T-helper 1 cell treated with Interleukin-12 subunit alpha and Interleukin-12 subunit beta and Interleukin-4 antibody, amounts not matched to agents 30 ng/mL and 1 ng/mL, for 36 hours (primary cell): Measurements from ENCODE around the gene USP54. TPM values are rescaled to one million over a fixed set of nuclear protein-coding genes. Genes with fewer than 3 reads are reported as not detected.
"Not testable (repeated sequence)": the region's sequence is repeated elsewhere in the genome, so short reads cannot be mapped to it uniquely, and the experiment has no call there.

Experiments used
- intact Hi-C: fragments of 100-400 bp; cut with micrococcal nuclease; formaldehyde crosslinking; loops from one replicate; pipeline ENCODE4 v1.15.1; 2024
- total RNA-seq: library from RNA; stranded (reverse); gene quantifications from 2 replicates; pipeline ENCODE4 v1.2.3, GENCODE V29; 2022

USP54 gene
- total RNA-seq, 1 donor from 2014 or later: 4.1 TPM

GRCh38 chr10:73591935-73592699 is 975 bp upstream of the USP54 start:
- intact Hi-C loops: loop anchor here (1.0 kb wide), 3 partner anchors 33 to 63 kb away; no protein-coding TSS in a partner anchor

GRCh38 chr10:73589563-73590126 is 1.5 kb downstream of the USP54 start:
- intact Hi-C loops: no loop called here

- intact Hi-C loops: no loop called here
Observed at GRCh38 chr10:73588656-73589055, 2.5 kb downstream of the USP54 start.

GRCh38 chr10:73586583-73586984 is 4.6 kb downstream of the USP54 start:
- intact Hi-C loops: no loop called here

- intact Hi-C loops: no loop called here
Observed at GRCh38 chr10:73585327-73585726, 5.8 kb downstream of the USP54 start.

GRCh38 chr10:73584737-73585136 is 6.4 kb downstream of the USP54 start:
- intact Hi-C loops: no loop called here

- intact Hi-C loops: no loop called here
Observed at GRCh38 chr10:73581918-73582317, 9.2 kb downstream of the USP54 start.

- intact Hi-C loops: not testable (repeated sequence)
Observed at GRCh38 chr10:73578927-73579326, 12.2 kb downstream of the USP54 start.

- intact Hi-C loops: loop anchor here (2.0 kb wide), 1 partner anchor 49 kb away; no protein-coding TSS in a partner anchor
Observed at GRCh38 chr10:73577788-73578187, 13.4 kb downstream of the USP54 start.

GRCh38 chr10:73576890-73577591 is 14.1 kb downstream of the USP54 start:
- intact Hi-C loops: loop anchor here (2.0 kb wide), 1 partner anchor 48 kb away; no protein-coding TSS in a partner anchor

- intact Hi-C loops: loop anchor here (2.0 kb wide), 1 partner anchor 48 kb away; no protein-coding TSS in a partner anchor
Observed at GRCh38 chr10:73576178-73576889, 14.8 kb downstream of the USP54 start.

GRCh38 chr10:73567025-73567424 is 24.1 kb downstream of the USP54 start:
- intact Hi-C loops: not testable (repeated sequence)

GRCh38 chr10:73561192-73561591 is 29.9 kb downstream of the USP54 start:
- intact Hi-C loops: no loop called here

- intact Hi-C loops: no loop called here
Observed at GRCh38 chr10:73559590-73559989, 31.6 kb downstream of the USP54 start.

GRCh38 chr10:73556855-73557254 is 34.3 kb downstream of the USP54 start:
- intact Hi-C loops: no loop called here

GRCh38 chr10:73554721-73555120 is 36.4 kb downstream of the USP54 start:
- intact Hi-C loops: no loop called here

- intact Hi-C loops: no loop called here
Observed at GRCh38 chr10:73553761-73554160, 37.4 kb downstream of the USP54 start.

GRCh38 chr10:73552819-73553715 is 38.1 kb downstream of the USP54 start:
- intact Hi-C loops: no loop called here

- intact Hi-C loops: no loop called here
Observed at GRCh38 chr10:73551515-73551914, 39.6 kb downstream of the USP54 start.

- intact Hi-C loops: no loop called here
Observed at GRCh38 chr10:73545357-73545756, 45.8 kb downstream of the USP54 start.
